ENCODE measurements around the gene CBX7.

CBX7 gene

GRCh38 chr22:39178206-39179111 is 26.0 kb upstream of the CBX7 start:
- no peaks in the 10 kb centered on the region for H3K4me1 ChIP-seq (ENCODE audit: low read length)
- no peaks in the 10 kb centered on the region for H3K9me3 ChIP-seq (ENCODE audit: insufficient read depth, low read length)
- no peaks in the 10 kb centered on the region for H3K79me2 ChIP-seq (ENCODE audit: low read length)
- no peaks in the 10 kb centered on the region; the same call in 1 of the 2 replicates for H3K27me3 ChIP-seq (ENCODE audit: low read depth, low read length)
- no peaks in the 10 kb centered on the region for H3K36me3 ChIP-seq (replicated peaks; ENCODE audit: low read depth, low read length)
- TF ChIP-seq, protein P1, sequence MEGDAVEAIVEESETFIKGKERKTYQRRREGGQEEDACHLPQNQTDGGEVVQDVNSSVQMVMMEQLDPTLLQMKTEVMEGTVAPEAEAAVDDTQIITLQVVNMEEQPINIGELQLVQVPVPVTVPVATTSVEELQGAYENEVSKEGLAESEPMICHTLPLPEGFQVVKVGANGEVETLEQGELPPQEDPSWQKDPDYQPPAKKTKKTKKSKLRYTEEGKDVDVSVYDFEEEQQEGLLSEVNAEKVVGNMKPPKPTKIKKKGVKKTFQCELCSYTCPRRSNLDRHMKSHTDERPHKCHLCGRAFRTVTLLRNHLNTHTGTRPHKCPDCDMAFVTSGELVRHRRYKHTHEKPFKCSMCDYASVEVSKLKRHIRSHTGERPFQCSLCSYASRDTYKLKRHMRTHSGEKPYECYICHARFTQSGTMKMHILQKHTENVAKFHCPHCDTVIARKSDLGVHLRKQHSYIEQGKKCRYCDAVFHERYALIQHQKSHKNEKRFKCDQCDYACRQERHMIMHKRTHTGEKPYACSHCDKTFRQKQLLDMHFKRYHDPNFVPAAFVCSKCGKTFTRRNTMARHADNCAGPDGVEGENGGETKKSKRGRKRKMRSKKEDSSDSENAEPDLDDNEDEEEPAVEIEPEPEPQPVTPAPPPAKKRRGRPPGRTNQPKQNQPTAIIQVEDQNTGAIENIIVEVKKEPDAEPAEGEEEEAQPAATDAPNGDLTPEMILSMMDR (IDR thresholded peaks at IDR 0.05; ENCODE audit: low read depth, low read length) = no peak
- TF ChIP-seq EZH2phosphoT487 (IDR thresholded peaks at IDR 0.05; ENCODE audit: low read depth) = no peak
- H3K4me3 ChIP-seq (ENCODE audit: low read length) = no peak overlapping the region
- H4K20me1 ChIP-seq (ENCODE audit: insufficient read depth, low read length) = no peaks in the 10 kb centered on the region
- H3K4me2 ChIP-seq (ENCODE audit: low read length) = no peak overlapping the region
- H2AFZ ChIP-seq (ENCODE audit: low read depth, low read length) = no peak overlapping the region
- H3K9ac ChIP-seq (ENCODE audit: low read length) = no peak overlapping the region
- no peak overlapping the region for H3K27ac ChIP-seq (ENCODE audit: low read length)

- H3K36me3 ChIP-seq (replicated peaks; ENCODE audit: low read depth, low read length) = no peaks in the 10 kb centered on the region
- no peak overlapping the region for H3K4me3 ChIP-seq (ENCODE audit: low read length)
- TF ChIP-seq, protein P1 (IDR thresholded peaks at IDR 0.05; ENCODE audit: low read depth, low read length) = no peak
- no peak for TF ChIP-seq EZH2phosphoT487 (IDR thresholded peaks at IDR 0.05; ENCODE audit: low read depth)
- H3K27me3 ChIP-seq (ENCODE audit: low read depth, low read length) = no peaks in the 10 kb centered on the region; the same call in 1 of the 2 replicates
- H2AFZ ChIP-seq (ENCODE audit: low read depth, low read length) = no peak overlapping the region
- no peaks in the 10 kb centered on the region for H3K9me3 ChIP-seq (ENCODE audit: insufficient read depth, low read length)
- H3K9ac ChIP-seq (ENCODE audit: low read length) = no peak overlapping the region
- no peak overlapping the region for H3K27ac ChIP-seq (ENCODE audit: low read length)
- H3K4me2 ChIP-seq (ENCODE audit: low read length) = no peak overlapping the region
- H3K79me2 ChIP-seq (ENCODE audit: low read length) = no peaks in the 10 kb centered on the region
- H4K20me1 ChIP-seq (ENCODE audit: insufficient read depth, low read length) = no peaks in the 10 kb centered on the region
- no peaks in the 10 kb centered on the region for H3K4me1 ChIP-seq (ENCODE audit: low read length)
Observed at GRCh38 chr22:39177791-39178190, 25.3 kb upstream of the CBX7 start.

- no peaks in the 10 kb centered on the region for H3K79me2 ChIP-seq (ENCODE audit: low read length)
- no peak for TF ChIP-seq EZH2phosphoT487 (IDR thresholded peaks at IDR 0.05; ENCODE audit: low read depth)
- TF ChIP-seq, protein P1 (IDR thresholded peaks at IDR 0.05; ENCODE audit: low read depth, low read length) = no peak
- no peaks in the 10 kb centered on the region for H3K4me1 ChIP-seq (ENCODE audit: low read length)
- no peaks in the 10 kb centered on the region; the same call in 1 of the 2 replicates for H3K27me3 ChIP-seq (ENCODE audit: low read depth, low read length)
- H3K4me3 ChIP-seq (ENCODE audit: low read length) = no peak overlapping the region
- no peak overlapping the region for H3K27ac ChIP-seq (ENCODE audit: low read length)
- no peak overlapping the region for H3K9ac ChIP-seq (ENCODE audit: low read length)
- H4K20me1 ChIP-seq (ENCODE audit: insufficient read depth, low read length) = no peaks in the 10 kb centered on the region
- H3K9me3 ChIP-seq (ENCODE audit: insufficient read depth, low read length) = no peaks in the 10 kb centered on the region
- H3K36me3 ChIP-seq (replicated peaks; ENCODE audit: low read depth, low read length) = no peaks in the 10 kb centered on the region
- no peak overlapping the region for H2AFZ ChIP-seq (ENCODE audit: low read depth, low read length)
- no peak overlapping the region for H3K4me2 ChIP-seq (ENCODE audit: low read length)
Observed at GRCh38 chr22:39177456-39177775, 24.9 kb upstream of the CBX7 start.

- Histone ChIP-seq H3K4me1 (ENCODE audit: low read length) (peaks cover 4% of the 10 kb centered on the region), H3K36me3 (replicated peaks; ENCODE audit: low read depth, low read length) (no peaks in the 10 kb centered on the region), H3K9me3 (ENCODE audit: insufficient read depth, low read length) (no peaks in the 10 kb centered on the region), H2AFZ (ENCODE audit: low read depth, low read length) (no peak overlapping the region), H4K20me1 (ENCODE audit: insufficient read depth, low read length) (no peaks in the 10 kb centered on the region), H3K9ac (ENCODE audit: low read length) (no peak overlapping the region), H3K27me3 (ENCODE audit: low read depth, low read length) (no peaks in the 10 kb centered on the region; the same call in 1 of the 2 replicates), H3K4me2 (ENCODE audit: low read length) (no peak overlapping the region), H3K4me3 (ENCODE audit: low read length) (no peak overlapping the region), H3K27ac (ENCODE audit: low read length) (no peak overlapping the region), H3K79me2 (ENCODE audit: low read length) (no peaks in the 10 kb centered on the region)
- TF ChIP-seq, protein P1 (IDR thresholded peaks at IDR 0.05; ENCODE audit: low read depth, low read length) = no peak
- TF ChIP-seq EZH2phosphoT487 (IDR thresholded peaks at IDR 0.05; ENCODE audit: low read depth) = no peak
Observed at GRCh38 chr22:39176714-39177455, 24.4 kb upstream of the CBX7 start.

Data from OCI-LY3 (cell line).